Retinal pigment epithelial cell (primary cell): Measurements from ENCODE around the gene ZBED3.

Experiments used
- DNase-seq: peaks from one replicate; pipeline ENCODE4 v3.0.0-alpha.2; 2010; ENCODE audit warnings: low read depth
- H3K4me3 ChIP-seq: 2 replicates; pipeline ENCODE4 v1.5.1; 2011; ENCODE audit warnings: mild to moderate bottlenecking, low read length, control low read depth, moderate library complexity
- CTCF ChIP-seq: conservative IDR thresholded peaks from 2 replicates; pipeline ENCODE4 v1.5.1; 2011; ENCODE audit warnings: low read depth, low read length, control low read depth, inconsistent platforms

Gene ZBED3

GRCh38 chr5:77086689-77087483 is at the start of gene ZBED3:
ZBED3 (minus strand) TSS chr5:77087285; CDS start chr5:77077878, 9,407 bp downstream.
- H3K4me3 ChIP-seq, result peak within 1 kb of the TSS; percentile 57
- TF ChIP-seq CTCF, result peak; percentile 43
- DNase-seq, result peak; percentile 64

GRCh38 chr5:77133061-77133758 is 46.1 kb upstream of the ZBED3 start:
- DNase-seq, result peak; percentile 86
- no peak overlapping the region for H3K4me3 ChIP-seq
- no peak for TF ChIP-seq CTCF

GRCh38 chr5:77131361-77131760 is 44.3 kb upstream of the ZBED3 start:
- DNase-seq, result no peak
- TF ChIP-seq CTCF, result no peak
- H3K4me3 ChIP-seq, result no peak overlapping the region

GRCh38 chr5:77129391-77129990 is 42.4 kb upstream of the ZBED3 start:
- H3K4me3 ChIP-seq, result no peak overlapping the region
- peak; percentile 68 for TF ChIP-seq CTCF
- DNase-seq, result no peak

GRCh38 chr5:77128411-77129061 is 41.5 kb upstream of the ZBED3 start:
- no peak for TF ChIP-seq CTCF
- no peak overlapping the region for H3K4me3 ChIP-seq
- DNase-seq, result no peak

GRCh38 chr5:77123057-77123456 is 36.0 kb upstream of the ZBED3 start:
- no peak overlapping the region for H3K4me3 ChIP-seq
- TF ChIP-seq CTCF, result no peak
- no peak for DNase-seq
